HG03432 (cell line): ENCODE measurements around the gene DTNBP1.

Experiments used
- ATAC-seq: cut with Tn5 transposase; IDR thresholded peaks from one replicate; pipeline ENCODE4 v1.9.1; 2021; ENCODE audit warnings: mild to moderate bottlenecking, moderate library complexity; ENCODE audit not compliant: unreplicated experiment

Gene DTNBP1

GRCh38 chr6:15504581-15505350 lies 158.1 kb downstream of the DTNBP1 start:
- no peak for ATAC-seq

DNA sequence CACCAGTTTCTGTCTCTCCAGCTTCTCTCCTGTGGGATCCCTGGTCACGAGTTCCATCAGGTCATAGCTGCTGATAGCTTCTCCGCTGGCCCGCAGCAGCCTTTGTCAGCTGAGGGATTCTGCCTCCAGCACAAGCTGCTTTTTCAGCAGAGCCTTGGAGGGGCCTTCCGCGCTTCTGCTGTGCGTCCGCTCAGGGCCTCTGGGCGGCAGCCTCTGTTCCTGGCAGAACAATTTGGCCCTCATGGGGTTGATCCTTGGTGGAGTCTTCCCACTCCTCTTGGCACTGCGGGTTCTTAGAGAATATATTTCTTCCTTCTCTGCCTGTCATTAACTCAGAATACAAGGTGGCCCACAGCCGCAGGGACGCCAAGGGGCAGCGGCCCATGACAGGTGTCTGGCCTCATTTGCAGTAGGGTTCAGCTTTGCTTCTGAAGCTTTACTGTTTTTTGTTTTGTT lies 158.8 kb downstream of the DTNBP1 start:
- no peak for ATAC-seq

- ATAC-seq, result no peak
Measured at GRCh38 chr6:15503346-15503680, 159.5 kb downstream of the DTNBP1 start.

DNA sequence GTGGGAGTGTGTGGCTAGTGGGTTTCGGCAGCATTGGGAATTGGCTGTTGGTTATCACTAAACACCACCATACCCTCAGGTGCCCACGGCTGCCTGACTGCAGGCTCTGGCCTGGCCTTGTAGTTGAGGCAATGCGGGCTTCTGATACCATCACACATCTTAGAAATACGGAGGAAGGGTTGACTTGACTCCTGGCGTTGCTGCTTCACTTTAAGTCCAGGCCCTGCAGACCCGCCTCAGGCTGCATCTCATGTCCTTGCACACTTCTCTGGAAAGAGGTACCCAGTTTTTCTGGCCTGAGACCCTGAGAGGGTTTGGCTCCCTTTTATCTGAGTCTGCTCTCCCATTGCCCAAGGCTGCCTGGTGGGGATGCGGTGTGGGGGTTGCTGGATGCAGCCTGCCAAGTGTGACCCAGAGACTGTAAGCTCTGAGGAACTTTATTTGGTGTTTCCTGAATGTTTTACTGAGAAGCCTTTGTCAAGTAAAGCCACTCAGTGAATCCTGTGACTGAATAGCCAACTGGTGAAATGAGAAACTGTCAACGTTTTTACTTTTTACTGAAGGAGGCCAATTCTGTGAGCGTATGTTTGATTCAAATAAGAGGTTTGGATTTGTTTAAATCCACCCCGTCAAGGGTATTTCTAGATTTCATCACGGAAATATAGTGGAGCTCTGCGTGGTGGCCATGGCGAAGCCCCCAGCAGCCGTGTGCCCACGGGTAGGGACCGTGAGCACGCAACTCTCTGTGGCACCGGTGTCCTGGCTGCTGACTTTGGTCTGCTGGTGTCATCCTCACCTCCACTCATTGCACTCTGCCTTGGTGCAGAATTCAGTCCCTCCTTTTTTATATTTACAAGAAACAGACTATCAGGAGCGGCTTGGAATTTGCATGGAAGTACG lies 160.1 kb downstream of the DTNBP1 start:
- no peak for ATAC-seq

- ATAC-seq, result no peak
Measured at GRCh38 chr6:15501826-15502445, 160.9 kb downstream of the DTNBP1 start.

- ATAC-seq, result no peak
Measured at GRCh38 chr6:15500901-15501825, 161.7 kb downstream of the DTNBP1 start.

DNA sequence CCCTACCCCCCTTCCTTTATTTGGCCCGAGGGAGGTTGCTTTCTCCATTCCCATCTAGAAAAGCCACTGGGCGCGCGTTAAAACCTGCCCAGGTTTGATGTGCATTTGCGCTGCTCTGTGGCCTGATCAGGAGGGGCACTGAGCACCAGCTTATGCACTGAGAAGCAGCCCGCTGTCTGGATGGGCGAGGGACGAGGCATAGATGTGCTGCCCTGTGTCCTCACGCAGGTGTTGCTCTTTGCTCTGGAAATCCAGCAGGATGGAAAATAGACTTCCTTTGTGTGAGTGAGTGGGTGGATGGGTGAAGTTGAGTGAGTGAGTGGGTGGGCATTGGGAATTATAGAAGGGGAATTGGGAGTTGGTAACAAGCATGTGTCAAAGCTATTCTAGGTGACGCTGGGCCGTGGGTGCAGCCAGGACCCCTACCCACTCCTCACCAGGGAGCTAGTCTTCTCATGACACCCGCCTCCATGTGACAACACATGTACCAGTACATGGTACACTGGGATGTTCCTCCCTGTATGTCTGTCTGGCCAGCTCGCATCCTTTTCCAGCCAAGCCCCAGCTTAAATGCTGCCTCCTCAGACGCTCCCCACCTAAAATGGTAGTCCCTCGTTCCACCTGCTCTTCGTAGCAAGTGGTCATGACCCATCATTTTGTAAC lies 162.6 kb downstream of the DTNBP1 start:
- ATAC-seq, result no peak

DNA sequence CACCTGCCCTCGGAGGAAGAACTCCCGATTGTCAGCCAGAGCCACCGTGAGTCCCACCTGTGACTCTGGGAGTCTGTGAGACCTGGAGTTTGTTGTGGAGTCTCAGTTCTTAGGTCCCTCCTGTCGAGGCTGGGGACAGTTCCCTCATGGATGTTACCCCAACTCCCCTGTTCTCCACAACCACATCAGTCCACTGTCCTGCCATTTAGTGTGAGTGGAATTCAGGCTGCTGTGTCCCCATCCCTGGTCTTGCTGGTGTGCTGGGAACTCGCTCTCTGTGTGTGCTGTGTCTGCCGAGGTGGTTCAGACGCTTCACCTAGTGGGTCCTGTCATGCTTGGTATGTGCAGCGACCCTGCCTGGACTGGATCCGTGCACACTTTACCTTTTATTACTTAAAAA lies 163.2 kb downstream of the DTNBP1 start:
- ATAC-seq, result no peak

DNA sequence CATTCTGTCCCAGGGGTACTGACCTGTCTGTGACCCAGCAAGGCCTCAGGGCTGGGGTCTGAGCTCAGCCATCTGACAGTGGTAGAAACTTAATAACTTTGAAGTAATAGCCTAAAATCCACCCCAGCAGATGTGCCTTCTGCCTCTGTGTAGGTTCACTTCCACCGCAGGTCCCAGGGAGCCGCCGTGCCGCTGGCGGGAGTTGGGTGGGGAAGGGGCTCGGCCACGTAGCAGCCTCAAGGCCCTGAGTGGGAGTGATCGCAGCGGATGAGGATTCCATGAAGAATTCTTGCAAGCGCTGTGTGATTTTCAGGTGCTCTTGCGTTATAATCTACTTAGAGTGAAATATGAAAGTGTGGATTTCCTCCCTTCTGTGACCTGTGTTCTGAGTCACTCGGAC lies 163.7 kb downstream of the DTNBP1 start:
- ATAC-seq, result no peak

DNA sequence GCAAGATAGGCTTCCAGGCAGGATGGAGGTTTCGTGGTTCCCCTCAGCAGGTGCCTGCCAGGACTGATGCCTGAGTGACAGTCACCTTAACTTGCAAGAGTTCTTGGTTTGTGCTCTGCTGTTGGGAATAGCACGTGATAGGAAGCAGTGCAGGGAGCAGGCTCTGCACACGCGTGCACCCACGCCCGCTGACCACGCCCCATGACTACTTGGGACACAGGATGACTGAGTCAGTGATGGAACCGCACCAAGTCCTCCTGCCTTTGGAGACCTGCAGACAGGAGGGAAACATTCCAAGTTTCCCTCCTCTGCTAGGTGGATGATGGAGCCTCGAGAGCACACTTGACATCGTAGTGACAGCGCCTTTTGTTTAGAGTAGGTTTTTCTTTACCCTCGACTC lies 164.2 kb downstream of the DTNBP1 start:
- no peak for ATAC-seq

GRCh38 chr6:15496345-15497131 lies 166.3 kb downstream of the DTNBP1 start:
- no peak for ATAC-seq

DNA sequence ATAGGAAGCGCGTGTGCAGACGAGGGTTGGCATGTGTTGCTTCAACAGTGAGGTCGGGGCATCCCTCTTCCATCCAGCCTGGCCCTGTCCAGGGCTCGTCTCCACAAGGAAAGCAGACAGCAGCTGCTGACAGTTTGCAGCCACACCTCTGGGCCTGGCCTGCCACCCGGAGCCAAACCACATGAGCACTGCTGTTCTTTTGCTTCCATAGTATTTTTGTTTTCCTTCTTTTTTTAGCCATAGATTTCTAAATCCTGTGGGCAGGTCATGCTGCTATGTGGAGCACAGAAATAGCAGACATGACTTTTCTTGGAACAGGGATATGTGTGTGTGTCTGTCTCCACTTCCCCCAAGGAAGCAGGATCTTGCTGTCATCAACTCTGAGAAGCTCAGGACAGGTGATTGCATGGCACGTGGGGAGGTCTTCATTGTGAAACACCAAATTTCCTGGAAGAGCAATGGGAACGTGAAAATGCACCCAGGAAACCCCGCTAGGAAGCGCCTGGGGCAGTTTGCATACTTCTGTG lies 167.4 kb downstream of the DTNBP1 start:
- no peak for ATAC-seq

DNA sequence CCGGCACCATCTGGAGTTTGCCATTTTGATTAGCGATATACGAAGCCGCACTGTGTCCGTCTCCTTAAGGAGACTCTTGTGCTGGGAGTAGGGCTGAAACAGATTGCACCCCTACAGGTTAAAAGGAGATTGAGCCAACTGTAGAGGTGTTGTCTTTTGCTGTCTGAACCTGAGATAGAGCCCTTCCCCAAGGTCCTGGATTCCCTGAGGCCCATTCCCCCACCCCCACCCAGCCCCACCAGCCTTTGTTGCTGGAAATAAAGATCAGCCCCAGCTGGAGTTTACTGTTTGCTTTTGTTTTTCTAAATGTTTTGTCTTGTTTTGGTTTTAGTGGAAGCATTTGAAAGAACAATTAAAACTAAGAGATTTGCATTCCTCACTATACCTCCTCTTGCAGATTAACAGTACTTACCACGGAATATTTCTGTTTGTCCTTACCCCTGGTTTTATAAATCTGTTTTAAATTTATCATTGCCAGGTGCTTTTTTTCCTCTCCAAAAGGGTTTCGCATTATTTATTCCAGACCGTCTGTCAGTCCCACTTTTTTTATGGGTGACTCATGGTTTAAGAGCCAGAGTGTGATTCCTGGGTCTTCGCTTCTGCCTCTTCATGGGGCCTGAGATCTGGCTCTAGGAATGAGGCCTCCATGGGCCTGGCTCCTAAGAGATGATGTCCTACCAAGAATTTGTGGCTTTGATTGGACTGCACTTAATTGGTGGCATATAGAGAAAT lies 169.2 kb downstream of the DTNBP1 start:
- ATAC-seq, result no peak

DNA sequence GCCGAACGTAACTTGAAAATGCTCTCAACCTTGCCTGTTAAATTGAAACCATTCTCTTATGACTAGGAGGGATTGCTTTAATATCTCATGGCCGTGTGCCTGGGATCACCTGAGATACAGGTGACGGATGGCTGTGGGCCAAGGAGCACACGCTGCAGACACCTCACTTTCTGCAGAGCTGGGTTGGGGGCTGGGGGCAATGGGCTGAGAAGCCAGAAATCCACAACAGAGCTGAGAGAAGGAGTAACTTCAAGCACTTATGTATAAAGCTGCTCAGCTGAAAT lies 170.9 kb downstream of the DTNBP1 start:
- no peak for ATAC-seq

DNA sequence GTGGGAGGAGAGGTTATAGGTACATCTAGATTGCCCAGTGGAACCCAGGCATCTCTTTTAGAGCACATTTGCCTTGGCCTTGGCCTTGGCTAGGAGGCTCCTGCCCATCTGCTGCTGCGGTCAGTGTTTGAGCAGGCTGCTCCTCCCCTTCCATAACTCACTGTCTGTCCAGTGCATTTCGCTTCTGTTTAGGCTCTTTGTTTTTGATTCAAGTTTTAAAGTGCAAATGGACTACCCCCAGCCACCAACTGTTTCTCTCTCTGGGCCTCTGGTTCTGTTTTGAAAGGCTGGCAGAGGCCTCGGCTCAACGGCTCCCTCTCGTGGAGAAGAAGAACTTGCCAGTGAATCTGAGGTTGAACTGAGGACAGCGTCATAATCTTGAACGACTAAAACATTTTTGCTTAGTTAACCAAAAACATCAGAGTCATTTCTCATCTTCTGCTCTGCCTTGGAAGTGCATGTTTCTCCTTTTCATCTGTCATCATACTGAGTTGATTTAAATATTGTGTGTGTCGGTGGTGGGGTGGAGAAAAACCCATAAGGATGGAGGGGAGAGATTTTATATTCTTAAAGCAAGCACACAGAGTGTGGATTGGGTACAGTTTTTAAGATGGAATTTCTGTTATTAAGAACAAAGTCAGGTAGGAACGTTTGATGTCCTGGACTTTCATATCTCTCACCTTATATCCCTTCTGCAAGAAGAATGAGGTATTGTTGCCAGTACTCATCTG lies 171.4 kb downstream of the DTNBP1 start:
- ATAC-seq, result no peak

DNA sequence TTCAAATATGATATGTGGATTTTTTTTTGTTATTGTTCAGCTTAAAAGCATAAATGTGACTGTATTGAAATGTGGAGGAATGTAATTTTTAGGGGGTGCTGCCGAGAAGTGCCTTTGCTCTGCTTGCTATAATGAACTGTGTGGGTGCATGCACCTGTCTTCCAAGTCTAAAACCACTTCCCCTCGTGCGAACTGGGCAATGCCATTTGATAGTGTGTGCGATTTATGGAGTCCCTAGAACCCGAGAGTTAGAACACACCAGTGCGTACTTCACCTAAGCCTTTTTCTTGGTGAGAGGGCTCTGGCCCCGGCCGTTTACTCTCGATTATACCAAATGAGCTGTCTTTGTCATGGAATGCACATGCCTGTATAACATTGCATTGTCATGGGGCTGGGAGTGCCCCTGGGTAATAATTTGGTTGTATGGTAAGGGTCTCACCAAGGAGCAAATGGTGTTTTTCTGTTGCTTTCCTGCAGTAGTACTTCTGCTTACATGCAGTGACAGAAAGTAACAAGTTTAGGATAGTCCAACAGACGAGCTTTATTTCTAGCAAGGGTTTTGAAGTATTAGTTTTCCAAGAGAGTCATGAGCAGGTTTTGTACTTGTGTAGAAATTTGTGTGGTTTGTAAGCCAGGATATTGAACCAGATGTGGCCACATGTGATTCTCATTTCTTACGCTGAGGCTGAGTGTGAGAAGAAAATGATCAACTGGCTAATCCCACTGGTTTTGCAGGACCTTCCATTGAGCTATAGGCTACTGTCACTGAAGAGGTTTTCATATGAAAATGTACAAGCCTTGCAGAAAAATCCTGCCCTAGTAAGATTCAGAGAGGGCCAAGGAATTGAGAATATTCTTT lies 172.4 kb downstream of the DTNBP1 start:
- no peak for ATAC-seq
